Endothelial cell of umbilical vein (primary cell): ENCODE measurements around the gene PFDN1. TPM values are rescaled to one million over a fixed set of nuclear protein-coding genes. Genes with fewer than 3 reads are reported as not detected.

Experiments used
- BruUV-seq: library from RNA; stranded (reverse); fragments of 400-500 nt; replicated peaks from 2 replicates; lab custom pipeline; 2021; lab: Mats Ljungman, UMichigan
- CTCF ChIA-PET: fragments of 300-600, 350-600 bp; sonication (Branson Sonifier 250); formaldehyde crosslinking; loops from one replicate; lab custom pipeline; 2021; ENCODE audit warnings: antibody characterized with exemption, inconsistent platforms; lab: Charles Lee
- POLR2A ChIA-PET: fragments of 300-600, 350-600 bp; sonication (Branson Sonifier 250); formaldehyde crosslinking; loops from one replicate; lab custom pipeline; 2021; ENCODE audit warnings: antibody characterized with exemption, inconsistent platforms; lab: Charles Lee
- DNase-seq: peaks from one replicate; pipeline ENCODE4 v3.0.0-alpha.2; 2011; ENCODE audit warnings: low read depth, low spot score
- FAIRE-seq: peaks from 2 replicates; lab custom pipeline; 2011; peaks lifted over from hg19 to GRCh38; lab: Jason Lieb, UNC
- H2AFZ ChIP-seq: 2 replicates; pipeline ENCODE4 v1.6.0; 2012; ENCODE audit warnings: low read depth, low read length, control low read depth, inconsistent platforms
- H3K27ac ChIP-seq: 2 replicates; pipeline ENCODE4 v1.5.1; 2011; ENCODE audit warnings: low read depth, mild to moderate bottlenecking, control low read depth, low read length, moderate library complexity; ENCODE audit not compliant: insufficient read depth
- H3K27me3 ChIP-seq, 2 experiments: 2 replicates each; pipeline versions ENCODE4 v1.6.0 to v1.6.1; 2011; ENCODE audit warnings: low read length in 2 of 2, mixed read lengths in 1 of 2; ENCODE audit not compliant: control insufficient read depth in 2 of 2, insufficient read depth in 2 of 2
- H3K36me3 ChIP-seq, 2 experiments: 2 replicates in 1 of 2; 3 replicates in 1 of 2; pipeline ENCODE4 v1.5.1; 2011; ENCODE audit warnings: low read length in 2 of 2, mild to moderate bottlenecking in 1 of 2, moderate library complexity in 1 of 2; ENCODE audit not compliant: control insufficient read depth in 2 of 2, insufficient read depth in 2 of 2; ENCODE audit errors: extremely low read depth in 1 of 2
- H3K4me1 ChIP-seq: 3 replicates; pipeline ENCODE4 v1.5.1; 2011; ENCODE audit warnings: mild to moderate bottlenecking, low read length; ENCODE audit not compliant: control insufficient read depth, insufficient read depth; ENCODE audit errors: extremely low read depth
- H3K4me2 ChIP-seq: 2 replicates; pipeline ENCODE4 v1.6.1; 2011; ENCODE audit warnings: low read length, control low read depth, mixed read lengths; ENCODE audit not compliant: insufficient read depth
- H3K4me3 ChIP-seq, 3 experiments: fragments of 200-600 bp in 1 of 3; sonication (generic), shearing (Covaris generic) in 1 of 3; replicated peaks in 1 of 3; 2 replicates each; pipeline ENCODE4 v1.5.1; 2011 to 2016; ENCODE audit warnings: control low read depth in 3 of 3, low read length in 3 of 3, mild to moderate bottlenecking in 2 of 3, inconsistent platforms in 1 of 3, low read depth in 1 of 3, moderate library complexity in 1 of 3; ENCODE audit not compliant: insufficient read depth in 1 of 3
- H3K79me2 ChIP-seq: 2 replicates; pipeline ENCODE4 v1.6.0; 2012; ENCODE audit warnings: low read length, inconsistent platforms; ENCODE audit not compliant: control insufficient read depth, insufficient read depth
- H3K9ac ChIP-seq: replicated peaks from 2 replicates; pipeline ENCODE3; 2011; ENCODE audit warnings: low read length, control low read depth; ENCODE audit not compliant: insufficient read depth; ENCODE audit errors: extremely low read depth
- H3K9me1 ChIP-seq: replicated peaks from 3 replicates; pipeline ENCODE4 v1.6.0; 2011; ENCODE audit warnings: mild to moderate bottlenecking, low read length; ENCODE audit not compliant: control insufficient read depth, insufficient read depth; ENCODE audit errors: extremely low read depth
- H3K9me3 ChIP-seq: replicated peaks from 2 replicates; pipeline ENCODE4 v1.5.1; 2012; ENCODE audit warnings: low read length, inconsistent platforms; ENCODE audit not compliant: control insufficient read depth, insufficient read depth
- H4K20me1 ChIP-seq: replicated peaks from 2 replicates; pipeline ENCODE3; 2011; ENCODE audit warnings: mild to moderate bottlenecking, low read length; ENCODE audit not compliant: control insufficient read depth, insufficient read depth; ENCODE audit errors: extremely low read depth
- CTCF ChIP-seq, 2 donors: IDR thresholded peaks; 1 replicate in 1 of 2; 2 replicates in 1 of 2; pipeline ENCODE4 v1.5.1; 2011; ENCODE audit warnings: low read length in 2 of 2, mild to moderate bottlenecking in 2 of 2, moderate library complexity in 2 of 2, control low read depth in 1 of 2, inconsistent platforms in 1 of 2, low read depth in 1 of 2; ENCODE audit not compliant: insufficient read depth in 1 of 2; ENCODE audit errors: extremely low read depth in 1 of 2
- EZH2 ChIP-seq: IDR thresholded peaks from 2 replicates; pipeline ENCODE4 v1.6.1; 2012; ENCODE audit warnings: borderline replicate concordance, low read depth, mild to moderate bottlenecking, moderate library complexity, low read length, inconsistent platforms; ENCODE audit not compliant: severe bottlenecking
- FOS ChIP-seq: IDR thresholded peaks from 2 replicates; pipeline ENCODE4 v1.6.1; 2011; ENCODE audit warnings: mild to moderate bottlenecking, low read length, moderate library complexity, borderline replicate concordance; ENCODE audit not compliant: insufficient read depth
- GATA2 ChIP-seq: IDR thresholded peaks from 2 replicates; pipeline ENCODE4 v1.7.0; 2011; ENCODE audit warnings: low read depth, mild to moderate bottlenecking, moderate library complexity, mixed read lengths, low read length; ENCODE audit not compliant: insufficient read length, insufficient read depth
- JUN ChIP-seq: IDR thresholded peaks from 2 replicates; pipeline ENCODE4 v1.6.1; 2011; ENCODE audit warnings: borderline replicate concordance, low read depth; ENCODE audit not compliant: insufficient read length, insufficient read depth
- MAX ChIP-seq: IDR thresholded peaks from 2 replicates; pipeline ENCODE4 v1.6.1; 2011; ENCODE audit not compliant: insufficient read depth, insufficient read length
- MYC ChIP-seq: IDR thresholded peaks from one replicate; pipeline ENCODE4 v1.6.1; 2011; ENCODE audit warnings: mild to moderate bottlenecking, low read depth, low read length
- POLR2A ChIP-seq: IDR thresholded peaks from 2 replicates; pipeline ENCODE4 v1.6.1; 2012; ENCODE audit warnings: low read depth, mild to moderate bottlenecking, control low read depth, low read length
- POLR2AphosphoS5 ChIP-seq: IDR thresholded peaks from 2 replicates; pipeline ENCODE4 v1.6.1; 2012; ENCODE audit warnings: low read depth, mild to moderate bottlenecking, control low read depth, low read length, moderate library complexity; ENCODE audit not compliant: insufficient read depth
- dilution Hi-C: fragments of 300-500 bp; cut with MboI; formaldehyde crosslinking; loops from one replicate; pipeline ENCODE4 v1.15.0; 2019; ENCODE audit warnings: low sequenced_read_pairs; ENCODE audit not compliant: extremely low pct_ligation_motif_present
- intact Hi-C: fragments of 100-400 bp; cut with micrococcal nuclease; formaldehyde crosslinking; loops from one replicate; pipeline ENCODE4 v1.10.0; 2022
- polyA plus RNA-seq, 4 experiments: library from polyadenylated mRNA; depleted of rRNA in 3 of 4; stranded (reverse) in 3 of 4; unstranded in 1 of 4; fragments of >200 nt; gene quantifications; 2 replicates each; pipeline versions ENCODE4 v1.2.1 to v1.2.3, GENCODE V29; 2011 to 2012; ENCODE audit warnings: missing spikeins in 1 of 4
- total RNA-seq: library from RNA; stranded (reverse); gene quantifications from 2 replicates; pipeline ENCODE4 v1.2.3, GENCODE V29; 2021

The PFDN1 gene
- total and polyA plus RNA-seq, 2 donors (not counting 3 experiments of a cell fraction or from before 2014, with no cell fraction given), result 107 to 158 TPM

- Histone ChIP-seq H3K27ac (no peak overlapping the region), H2AFZ (no peak overlapping the region), H4K20me1 (no peaks in the 10 kb centered on the region), H3K9me3 (no peaks in the 10 kb centered on the region), H3K4me2 (no peak overlapping the region), H3K79me2 (peaks cover 29% of the 10 kb centered on the region), H3K36me3 (no peaks in the 10 kb centered on the region), H3K9me1 (no peaks in the 10 kb centered on the region), H3K4me3 (no peak overlapping the region), H3K9ac (no peak overlapping the region), H3K4me1 (peaks cover 67% of the 10 kb centered on the region), H3K27me3 (no peaks in the 10 kb centered on the region)
- dilution Hi-C loops, result no loop called here
- POLR2A ChIA-PET, result interaction anchor here (1.0 to 2.1 kb wide), 2 partner anchors 98 to 299 kb away, joined by 3 to 6 read pairs; partner anchors contain the start of genes EIF4EBP3 and HBEGF
- CTCF ChIA-PET, result interaction anchor here (0.9 to 17.3 kb wide), 3 partner anchors 12 to 100 kb away, joined by 3 to 1214 read pairs (median 64); partner anchors contain the start of gene HBEGF
- FAIRE-seq (no peak), DNase-seq (no peak)
- no TSS peak for BruUV-seq
- intact Hi-C loops, result loop anchor here (10.0 kb wide), 1 partner anchor 386 kb away; the partner anchor contains the start of genes CD14 and TMCO6
- TF ChIP-seq EZH2, result no peak
- TF ChIP-seq CTCF (IDR thresholded peaks at IDR 0.05; ENCODE audit: extremely low read depth in 1 of 2, insufficient read depth in 1 of 2, low read depth in 1 of 2, low read length in 2 of 2), result no peak
- no peak for TF ChIP-seq MAX
- no peak for TF ChIP-seq JUN
- no peak for TF ChIP-seq POLR2A
- TF ChIP-seq POLR2AphosphoS5, result no peak
- TF ChIP-seq MYC, result no peak
- no peak for TF ChIP-seq GATA2
- no peak for TF ChIP-seq FOS
Measured at GRCh38 chr5:140248414-140248813, 54.5 kb downstream of the PFDN1 start.
